HG02678 (cell line): ENCODE results near the gene LARP1.
"Not testable (repeated sequence)": the region's sequence is repeated elsewhere in the genome, so short reads cannot be mapped to it uniquely, and the experiment has no call there.

ENCODE experiments used
- ATAC-seq: cut with Tn5 transposase; IDR thresholded peaks from one replicate; pipeline ENCODE4 v1.9.1; 2021; ENCODE audit warnings: mild to moderate bottlenecking, moderate library complexity; ENCODE audit not compliant: unreplicated experiment

The LARP1 gene

DNA sequence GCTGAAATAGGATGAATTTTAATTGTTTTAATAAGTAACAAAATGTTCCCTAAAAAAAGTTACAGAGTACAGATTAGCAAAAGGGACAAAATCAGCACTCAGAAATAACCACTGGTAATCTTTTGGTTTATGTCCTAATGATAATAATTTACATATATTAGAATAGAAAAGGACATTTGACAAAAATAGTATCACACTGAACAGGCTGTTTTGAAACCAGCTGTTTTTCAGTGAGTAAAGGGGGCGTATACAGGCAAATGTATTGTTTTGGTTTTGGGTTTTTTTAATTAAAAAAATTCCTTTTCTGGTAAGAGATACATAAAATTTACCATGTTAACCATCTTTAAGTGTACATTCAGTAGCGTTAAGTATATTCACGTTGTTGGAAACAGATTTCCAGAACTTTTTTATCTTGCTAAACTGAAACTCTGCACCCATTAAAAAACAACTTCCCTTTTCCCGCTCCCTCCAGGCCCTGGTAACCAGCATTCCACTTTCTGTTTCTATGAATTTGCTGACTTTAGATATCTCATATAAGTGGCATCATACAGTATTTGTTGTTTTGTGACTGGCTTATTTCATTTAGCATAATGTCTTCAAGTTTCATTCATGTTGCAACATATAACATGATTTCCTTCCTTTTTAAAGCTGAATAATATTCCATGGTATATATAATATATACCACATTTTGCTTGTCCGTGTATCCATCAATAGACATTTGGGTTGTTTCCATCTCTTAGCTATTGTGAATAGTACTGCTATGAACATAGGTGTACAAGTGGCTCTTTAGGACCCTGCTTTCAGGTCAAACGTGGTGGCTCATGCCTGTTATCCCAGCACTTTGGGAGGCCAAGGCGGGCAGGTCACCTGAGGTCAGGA is 20.6 kb upstream of the LARP1 start:
- ATAC-seq, result no peak

DNA sequence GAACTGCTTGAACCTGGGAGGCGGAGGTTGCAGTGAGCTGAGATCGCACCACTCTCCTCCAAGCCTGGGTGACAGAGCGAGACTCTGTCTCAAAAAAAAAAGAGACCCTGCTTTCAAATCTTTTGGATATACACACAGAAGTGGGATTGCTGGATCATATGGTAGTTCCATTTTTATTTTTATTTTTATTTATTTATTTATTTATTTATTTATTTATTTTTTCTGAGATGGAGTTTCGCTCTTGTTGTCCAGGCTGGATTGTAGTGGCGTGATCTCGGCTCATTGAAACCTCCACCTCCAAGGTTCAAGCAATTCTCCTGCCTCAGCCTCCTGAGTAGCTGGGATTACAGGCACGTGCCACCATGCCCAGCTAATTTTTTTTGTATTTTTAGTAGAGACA is 19.8 kb upstream of the LARP1 start:
- ATAC-seq, result not testable (repeated sequence)

DNA sequence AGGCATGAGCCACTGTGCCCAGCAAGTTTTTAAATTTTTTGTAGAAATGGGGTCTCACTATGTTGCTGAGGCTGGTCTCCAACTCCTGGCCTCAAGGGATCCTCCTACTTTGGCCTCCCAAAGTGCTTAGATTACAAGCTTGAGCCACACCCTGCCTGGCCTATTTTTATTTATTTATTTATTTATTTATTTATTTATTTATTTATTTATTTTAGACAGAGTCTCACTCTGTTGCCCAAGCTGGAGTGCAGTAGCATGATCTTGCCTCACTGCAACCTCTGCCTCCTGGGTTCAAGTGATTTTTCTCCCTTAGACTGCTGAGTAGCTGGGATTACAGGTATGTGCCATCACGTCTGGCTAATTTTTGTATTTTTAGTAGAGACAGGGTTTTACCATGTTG is 18.8 kb upstream of the LARP1 start:
- ATAC-seq, result not testable (repeated sequence)

DNA sequence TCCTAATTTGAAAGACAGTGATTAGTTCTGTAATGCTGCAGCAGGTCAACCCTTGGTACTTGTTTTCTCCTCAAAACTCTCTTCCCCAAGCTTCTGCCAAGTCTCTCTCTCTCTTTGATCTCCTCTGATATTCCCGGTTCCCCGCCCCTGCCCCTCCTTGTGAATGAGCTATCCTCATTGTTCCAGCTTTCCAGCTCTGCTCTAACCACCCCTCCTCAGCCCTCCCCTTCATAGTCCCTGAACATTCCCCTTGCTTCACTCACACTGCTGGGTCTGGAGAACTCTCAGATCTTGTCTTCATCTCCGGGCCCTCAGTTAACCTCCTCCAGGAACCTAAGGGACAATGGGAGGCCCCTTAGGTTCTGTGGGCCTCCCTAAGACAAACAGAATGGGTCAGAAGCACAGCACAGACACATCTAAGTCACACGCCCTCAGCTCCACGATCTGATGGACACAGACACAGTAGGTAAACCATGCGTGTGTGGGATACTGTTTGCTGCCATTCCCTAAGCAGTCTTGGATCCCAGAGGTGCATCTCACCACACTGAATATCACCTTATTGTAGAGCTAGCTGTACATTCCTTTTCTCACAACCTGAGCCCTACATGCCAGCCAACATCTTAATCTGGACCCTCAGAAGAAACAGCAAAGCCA is 17.4 kb upstream of the LARP1 start:
- ATAC-seq, result no peak

DNA sequence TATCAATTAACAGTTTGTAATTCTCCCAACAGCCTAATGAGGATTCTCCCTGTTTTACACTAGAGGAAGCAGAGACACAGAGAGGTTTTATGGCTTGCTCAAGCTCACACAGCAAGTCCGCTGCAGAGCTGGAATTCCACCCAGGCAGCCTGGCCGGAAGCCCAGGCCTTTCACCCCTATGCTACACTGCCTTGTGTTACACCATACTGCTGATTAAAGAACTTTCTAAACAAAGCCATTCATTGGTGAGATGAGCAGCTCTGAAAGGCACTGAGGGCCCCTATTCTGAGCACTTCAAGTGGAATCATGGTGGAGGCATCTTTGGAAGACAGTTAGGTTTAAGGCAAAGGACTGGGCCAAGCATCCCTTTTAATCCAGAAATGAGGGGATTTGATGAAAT is 14.7 kb upstream of the LARP1 start:
- ATAC-seq, result no peak

DNA sequence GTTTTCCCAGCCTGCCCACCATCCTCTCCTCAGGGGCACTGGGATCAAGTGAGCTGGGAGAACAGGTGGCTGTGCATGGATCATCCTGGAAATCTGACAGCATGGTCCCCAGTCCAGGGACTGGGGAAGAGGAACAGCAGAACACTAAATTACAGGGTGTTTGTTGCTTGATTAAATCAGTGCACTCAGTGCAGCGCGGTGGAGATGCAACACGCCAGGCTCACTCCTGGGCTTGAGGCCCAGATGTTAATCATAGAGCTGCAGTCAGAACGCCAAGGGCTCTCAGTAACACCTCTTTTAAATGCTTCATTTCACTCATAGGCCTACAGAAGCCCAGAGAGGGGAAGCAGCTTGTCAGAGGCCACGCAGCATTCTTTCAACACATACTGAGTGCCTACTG is 14.2 kb upstream of the LARP1 start:
- no peak for ATAC-seq

DNA sequence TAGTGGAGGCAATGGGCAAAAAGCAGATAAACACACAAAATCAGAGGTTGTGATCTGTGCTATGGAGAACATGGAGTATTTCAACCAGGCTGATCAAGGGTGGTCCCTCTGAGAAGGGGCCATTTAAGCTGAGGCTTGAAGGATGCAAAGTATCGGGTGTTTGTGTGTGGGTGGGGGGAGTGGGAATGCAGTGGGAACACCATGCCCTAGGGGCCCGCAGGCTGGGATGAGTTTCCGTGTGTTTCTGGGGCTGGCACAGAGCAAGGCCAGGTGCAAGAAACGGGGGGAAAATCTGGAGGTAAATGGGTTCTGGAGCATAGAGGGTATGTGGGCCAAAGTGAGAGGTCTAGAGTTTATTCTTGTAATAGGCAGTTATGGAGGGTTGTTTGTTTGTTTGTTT is 13.8 kb upstream of the LARP1 start:
- no peak for ATAC-seq

DNA sequence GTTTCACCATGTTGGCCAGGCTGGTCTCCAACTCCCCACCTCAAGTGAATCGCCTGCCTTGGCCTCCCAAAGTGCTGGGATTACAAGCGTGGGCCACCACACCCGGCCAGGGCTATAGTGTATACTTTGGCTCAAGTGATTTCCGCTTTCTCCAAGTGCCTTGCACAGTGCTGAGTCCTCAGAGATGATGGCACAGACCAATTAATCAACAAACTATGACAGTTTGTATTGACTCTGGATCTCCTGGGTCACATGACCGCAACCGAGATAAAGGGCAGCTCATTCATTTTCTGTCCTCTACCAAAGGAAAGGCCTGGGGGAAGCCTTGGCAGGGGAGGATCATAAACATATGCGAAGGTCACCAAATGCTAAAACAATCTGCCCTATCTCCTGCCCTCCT is 11.4 kb upstream of the LARP1 start:
- no peak for ATAC-seq

DNA sequence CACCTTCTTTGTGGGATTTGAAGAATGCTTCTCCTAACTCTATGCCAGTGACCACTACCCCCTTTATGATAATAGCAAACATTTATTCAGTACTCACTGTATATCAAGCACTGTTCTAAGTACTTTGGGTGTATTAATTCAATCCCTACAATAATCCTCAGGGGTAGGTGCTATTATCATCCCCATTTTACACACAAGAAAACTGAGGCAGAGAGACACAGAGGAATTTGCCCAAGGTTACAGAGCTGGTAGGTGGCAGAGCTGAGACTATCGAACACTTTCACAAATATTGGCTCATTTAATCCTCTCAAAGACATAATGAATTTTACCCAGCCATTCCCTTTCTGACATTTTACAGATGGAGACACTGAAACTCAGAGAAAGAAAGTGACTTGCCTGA is 9.8 kb upstream of the LARP1 start:
- no peak for ATAC-seq

DNA sequence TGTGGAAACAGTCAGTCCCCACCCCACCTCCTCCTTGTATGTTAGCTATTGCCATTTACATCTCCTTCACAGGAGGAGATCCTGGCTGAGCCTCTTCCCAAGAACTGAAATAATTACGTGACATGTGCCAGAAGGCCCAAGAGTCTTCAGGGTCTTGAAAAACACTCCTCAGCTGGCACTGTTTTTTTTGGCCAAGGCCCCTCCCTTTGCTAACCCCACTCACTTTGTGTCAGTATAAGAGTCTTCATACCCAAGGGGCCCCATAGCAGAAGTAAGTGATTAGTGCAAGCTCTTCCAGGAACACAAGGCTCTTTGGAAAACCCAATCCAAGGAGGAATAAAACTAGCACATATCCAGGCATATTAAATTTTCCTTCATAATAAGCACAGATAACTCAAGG is 5.7 kb upstream of the LARP1 start:
- ATAC-seq, result no peak

DNA sequence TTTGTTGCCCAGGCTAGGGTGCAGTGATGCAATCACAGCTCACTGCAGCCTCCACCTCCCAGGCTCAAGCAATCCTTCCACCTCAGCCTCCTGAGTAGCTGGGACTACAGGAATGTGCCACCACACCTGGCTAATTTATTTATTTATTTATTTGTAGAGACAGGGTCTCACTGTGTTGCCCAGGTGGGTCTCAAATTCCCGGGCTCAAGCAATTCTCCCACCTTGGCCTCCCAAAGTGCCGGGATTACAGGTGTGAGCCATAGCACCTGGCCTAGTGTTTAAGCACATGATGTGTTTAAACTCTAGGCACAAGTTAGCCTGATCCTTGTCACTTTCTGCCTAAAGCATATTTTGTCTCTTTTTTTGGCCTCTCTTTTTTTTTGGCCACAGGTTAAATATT is 4.5 kb upstream of the LARP1 start:
- not testable (repeated sequence) for ATAC-seq

DNA sequence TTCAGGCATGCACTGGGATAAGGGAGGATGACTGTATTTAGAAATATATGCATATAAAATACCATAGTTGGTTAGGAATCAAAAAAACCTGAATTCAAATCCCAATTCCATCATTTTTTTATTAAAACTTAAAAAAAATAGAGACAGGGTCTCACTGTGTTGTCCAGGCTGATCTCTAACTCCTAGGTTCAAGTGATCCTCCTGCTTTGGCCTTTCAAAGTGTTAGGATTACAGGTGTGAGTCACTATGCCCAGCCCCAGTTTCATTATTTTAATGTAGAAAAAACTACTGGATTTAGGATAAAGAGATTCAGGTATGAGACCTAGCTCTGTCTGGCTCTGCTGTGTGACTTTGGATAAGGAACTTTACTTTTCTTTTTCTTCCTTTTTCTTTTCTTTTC is 3.3 kb upstream of the LARP1 start:
- ATAC-seq, result no peak

DNA sequence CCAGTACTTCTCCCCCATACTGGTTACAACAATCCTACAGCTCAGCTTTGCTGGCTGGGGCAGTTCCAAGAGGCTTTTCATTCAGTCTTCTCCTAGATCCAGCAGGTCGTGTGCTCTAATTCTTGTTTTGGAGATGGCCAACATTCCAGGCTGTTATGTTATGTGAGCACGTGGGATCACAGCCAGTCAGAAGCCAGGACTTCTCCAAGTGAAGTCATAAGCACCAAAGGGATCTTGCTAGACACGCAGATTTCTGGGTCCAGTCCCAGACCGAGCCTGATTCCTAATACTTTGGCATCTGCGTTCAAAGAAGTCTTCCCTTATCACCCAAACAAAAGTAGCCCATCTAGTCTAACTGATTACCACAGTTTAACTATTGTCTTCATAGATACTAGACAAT is 1.4 kb upstream of the LARP1 start:
- ATAC-seq, result no peak

DNA sequence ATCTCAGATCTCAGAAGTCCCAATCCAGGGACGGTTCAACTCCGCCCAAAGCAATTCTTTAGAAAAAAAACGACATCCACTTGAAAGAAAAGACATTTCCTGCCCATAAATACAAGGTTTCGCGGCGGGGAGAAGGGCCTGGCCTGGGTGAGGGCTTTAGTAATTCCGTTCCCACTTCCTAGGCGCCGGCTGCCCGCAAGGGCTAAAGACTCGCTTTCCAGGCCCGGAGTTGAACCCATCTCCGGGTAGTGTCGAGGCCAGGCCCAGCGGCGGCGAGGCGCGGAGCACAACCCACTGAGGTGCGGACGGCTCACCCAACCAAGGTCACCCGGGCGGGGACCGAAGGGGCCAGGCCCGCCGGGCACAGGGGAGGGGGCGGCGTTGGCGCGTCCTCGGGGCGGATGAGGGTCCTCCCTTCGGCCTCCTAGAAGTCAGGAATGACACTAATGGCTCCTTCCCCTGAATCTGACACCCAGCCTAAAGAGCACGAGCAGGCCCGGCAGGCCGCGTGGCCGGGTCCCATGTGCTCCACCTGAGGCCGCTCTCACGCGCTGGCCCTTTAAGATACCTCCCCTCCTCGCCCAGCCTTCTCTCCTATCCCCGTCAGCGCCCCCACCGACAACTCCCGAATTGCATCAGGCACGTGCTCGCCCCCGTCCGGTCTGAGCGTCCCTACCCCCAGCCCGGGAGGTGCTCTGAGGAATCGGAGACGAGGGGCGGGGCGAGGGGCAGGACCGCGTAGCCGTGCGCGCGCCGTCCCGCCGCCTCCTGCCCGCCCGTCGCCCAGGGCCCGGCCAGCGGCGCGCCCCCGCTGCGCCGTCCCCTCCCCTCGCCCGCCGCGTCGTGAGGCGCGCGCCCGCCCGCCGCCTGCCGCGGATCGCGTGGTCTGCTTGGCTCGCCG is 467 bp upstream of the LARP1 start:
- peak; percentile 89 for ATAC-seq

DNA sequence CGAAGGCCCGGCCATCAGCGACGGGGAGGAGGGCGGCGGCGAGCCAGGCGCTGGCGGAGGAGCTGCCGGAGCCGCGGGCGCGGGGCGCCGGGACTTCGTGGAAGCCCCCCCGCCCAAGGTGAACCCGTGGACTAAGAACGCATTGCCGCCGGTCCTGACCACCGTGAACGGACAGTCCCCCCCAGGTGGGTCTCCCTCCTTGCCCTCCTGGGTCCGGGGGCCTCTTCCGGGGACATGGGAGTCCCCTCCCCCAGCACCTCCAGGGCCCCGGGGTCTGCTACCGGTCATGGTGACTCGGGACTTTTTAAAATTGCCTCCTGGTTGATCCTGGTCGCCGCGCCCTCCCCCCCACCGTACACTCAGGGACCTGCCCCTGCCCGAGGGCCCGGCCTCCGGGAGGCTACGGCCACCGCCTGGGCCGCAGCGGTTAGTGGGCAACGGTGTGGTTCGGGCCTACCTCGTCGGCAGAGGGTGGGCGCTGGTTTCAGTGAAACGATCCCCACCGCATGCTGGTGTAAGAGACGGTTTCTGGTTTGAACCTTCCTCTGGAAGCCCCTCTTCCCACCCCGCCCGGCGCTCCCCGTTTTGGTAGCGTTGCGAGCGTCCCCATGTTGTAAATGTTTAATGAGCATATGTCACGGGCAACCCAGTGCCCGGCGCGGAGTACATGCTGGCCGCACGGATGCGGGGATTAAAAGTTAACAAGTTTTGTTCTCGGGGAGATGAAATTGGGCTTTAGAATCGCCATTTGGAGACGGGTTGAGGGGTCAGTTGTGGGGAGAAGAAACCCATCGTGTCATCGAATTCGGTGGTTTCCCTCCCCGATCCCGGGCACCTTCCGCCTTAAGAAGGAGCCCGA is 1.1 kb downstream of the LARP1 start:
- ATAC-seq, result no peak

DNA sequence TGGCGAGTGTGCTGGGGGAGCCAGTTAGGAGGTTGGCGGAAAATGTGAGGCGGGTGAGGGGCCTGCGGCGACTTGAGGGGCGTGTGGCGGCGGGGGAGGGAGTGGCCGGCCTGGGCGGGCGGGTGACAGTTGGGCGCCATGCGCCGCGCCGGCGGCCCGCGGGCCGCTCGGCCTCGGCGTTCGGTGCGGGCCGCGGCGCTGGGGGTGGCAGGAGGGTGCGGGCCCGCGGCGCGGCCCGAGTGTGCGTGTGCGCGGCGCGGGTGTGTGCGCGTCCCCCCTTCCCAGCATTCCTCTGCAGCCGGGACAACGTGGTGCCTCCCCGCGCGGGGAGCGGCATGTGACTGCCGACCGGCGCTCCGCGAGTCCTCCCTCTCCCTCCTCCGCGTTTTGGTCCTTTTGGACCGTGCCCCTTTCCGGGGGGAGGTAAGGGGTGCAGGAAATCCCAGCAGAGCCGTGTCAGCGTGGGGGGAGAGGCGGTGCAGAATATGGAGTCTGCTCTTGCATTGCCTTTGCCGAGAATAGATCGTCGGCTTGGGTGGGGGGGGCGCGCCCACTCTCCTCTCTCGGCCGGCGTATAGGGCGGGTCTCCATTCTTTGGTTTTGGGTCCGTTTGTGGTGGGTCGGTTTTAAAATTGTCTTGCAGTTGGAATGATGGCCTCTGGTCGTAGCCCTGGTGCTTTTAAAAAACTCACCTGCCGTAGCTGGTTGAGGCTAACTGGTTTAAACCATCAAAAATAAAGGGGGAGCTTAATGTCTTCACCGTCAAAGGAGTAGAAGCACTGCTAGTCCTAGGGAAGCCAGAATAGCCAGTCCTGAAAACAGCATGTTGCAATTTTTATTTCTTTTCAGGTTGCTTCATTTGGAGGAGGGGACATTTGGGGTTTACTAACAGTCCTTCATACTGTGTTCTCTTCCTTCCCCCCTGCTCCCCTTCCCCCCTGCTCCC is 2.0 kb downstream of the LARP1 start:
- ATAC-seq, result no peak

DNA sequence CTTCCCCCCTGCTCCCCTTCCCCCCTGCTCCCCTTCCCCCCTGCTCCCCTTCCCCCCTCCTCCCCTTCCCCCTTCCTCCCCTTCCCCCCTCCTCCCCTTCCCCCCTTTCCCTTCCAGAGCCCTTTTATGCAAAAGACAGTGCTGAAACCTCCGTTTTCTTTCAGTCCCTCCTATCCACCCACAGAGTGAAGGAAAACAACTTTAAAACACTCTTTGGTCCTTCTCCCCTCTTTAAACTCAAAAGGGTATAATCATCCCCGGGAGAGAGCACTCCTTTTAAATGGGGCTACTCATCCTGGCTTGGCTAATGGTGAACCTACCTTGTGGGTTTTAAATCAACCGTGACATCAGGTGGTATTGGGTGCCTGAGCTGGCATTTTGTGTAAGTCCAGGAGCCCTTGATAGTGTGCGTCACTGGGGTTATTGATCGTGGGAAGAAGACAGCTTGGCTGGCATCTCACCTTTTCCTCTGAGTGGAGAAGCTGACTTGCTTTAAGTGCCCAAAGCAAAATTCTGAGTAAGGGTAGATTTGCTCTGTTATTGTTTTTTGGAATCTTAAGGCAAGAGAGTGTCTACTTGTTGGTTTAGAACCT is 2.7 kb downstream of the LARP1 start:
- no peak for ATAC-seq

DNA sequence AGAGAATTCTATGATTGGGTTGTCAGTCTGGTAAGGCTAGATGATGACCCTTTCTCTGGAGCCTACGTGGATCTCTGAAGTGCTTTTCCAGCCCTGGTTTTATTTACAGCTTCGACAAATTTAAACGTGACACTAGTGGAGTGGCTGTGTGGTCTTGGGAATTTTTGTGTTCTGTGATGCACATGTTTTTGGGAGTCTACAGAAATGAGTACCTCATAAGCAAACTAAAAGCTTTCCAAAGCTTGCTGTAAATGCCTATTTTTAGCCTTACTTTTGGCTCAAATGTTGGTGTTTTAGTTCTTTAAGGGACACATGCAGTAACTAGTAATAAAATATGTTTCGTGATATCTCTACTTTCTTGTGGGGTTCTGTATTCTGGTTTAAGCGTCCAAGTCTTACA is 3.3 kb downstream of the LARP1 start:
- no peak for ATAC-seq

DNA sequence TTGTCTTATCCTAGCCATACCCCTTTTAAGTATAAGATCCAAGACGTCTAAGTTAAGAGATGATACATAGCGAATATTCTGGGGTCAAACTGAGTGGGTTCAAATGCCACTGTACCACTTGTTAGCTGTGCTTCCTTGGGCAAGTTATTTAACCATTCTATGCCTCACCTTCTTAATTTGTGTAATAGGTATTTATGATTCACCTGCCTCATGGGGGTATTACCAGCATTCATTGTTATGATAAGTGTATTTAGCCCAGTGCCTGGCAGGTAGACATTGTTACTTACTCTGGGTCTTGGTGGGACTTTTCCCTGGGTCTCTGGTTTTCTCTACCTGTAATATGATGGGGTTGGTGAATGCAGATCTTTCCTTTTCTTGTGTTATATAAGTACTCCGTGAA is 3.8 kb downstream of the LARP1 start:
- ATAC-seq, result no peak
